ENCODE data around the gene GMDS.
A peak's percentile ranks its signal among the peaks of the same experiment; 100 is the strongest.

GMDS gene

GRCh38 chr6:1609041-1609647 is 636.3 kb downstream of the GMDS start:
- DNase-seq (ENCODE audit: low read depth in 1 of 2, low spot score in 1 of 2) = no peak

GRCh38 chr6:1608222-1609040 is 637.0 kb downstream of the GMDS start:
- DNase-seq (ENCODE audit: low read depth in 1 of 2, low spot score in 1 of 2) = no peak

- DNase-seq (ENCODE audit: low read depth in 1 of 2, low spot score in 1 of 2) = no peak
Measured at GRCh38 chr6:1607516-1608221, 637.7 kb downstream of the GMDS start.

DNA sequence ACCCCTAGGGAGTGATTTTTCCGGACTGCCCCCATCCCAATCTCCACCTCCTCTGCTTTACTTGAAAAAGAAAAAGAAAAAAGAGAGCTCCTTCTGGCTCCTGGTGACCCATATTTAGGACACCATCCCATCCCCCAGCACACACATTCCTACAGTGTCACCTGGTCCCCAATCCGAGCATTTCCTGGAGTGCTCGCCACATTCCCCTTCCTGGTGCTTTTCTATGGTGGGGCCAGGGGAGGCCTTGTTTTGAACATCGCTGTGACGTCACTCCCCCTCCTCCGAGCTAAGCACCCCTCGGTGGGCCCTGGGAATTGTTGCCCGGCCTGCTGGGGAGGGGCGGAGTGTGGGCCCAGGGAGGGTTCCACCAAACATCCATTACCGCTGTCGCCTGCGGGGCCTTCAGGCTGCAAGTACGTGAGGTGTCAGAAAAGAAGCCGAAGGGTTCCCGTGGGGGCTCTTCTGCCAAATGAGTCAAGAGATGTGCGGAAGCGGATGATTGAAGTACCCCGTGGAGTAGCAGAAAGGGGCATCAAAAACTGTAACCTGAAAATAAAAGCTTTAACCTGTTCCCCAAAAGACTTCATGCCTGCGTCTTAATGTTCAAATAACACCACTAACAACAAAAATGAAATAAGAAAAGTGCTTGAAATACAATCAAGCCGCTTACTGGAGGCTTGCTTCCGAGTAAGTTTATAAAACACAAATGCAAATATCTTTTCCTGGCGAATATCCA is 638.5 kb downstream of the GMDS start:
- DNase-seq (ENCODE audit: low read depth in 1 of 2, low spot score in 1 of 2) = no peak

- no peak for DNase-seq (ENCODE audit: low read depth in 1 of 2, low spot score in 1 of 2)
Measured at GRCh38 chr6:1605893-1606779, 639.3 kb downstream of the GMDS start.

DNA sequence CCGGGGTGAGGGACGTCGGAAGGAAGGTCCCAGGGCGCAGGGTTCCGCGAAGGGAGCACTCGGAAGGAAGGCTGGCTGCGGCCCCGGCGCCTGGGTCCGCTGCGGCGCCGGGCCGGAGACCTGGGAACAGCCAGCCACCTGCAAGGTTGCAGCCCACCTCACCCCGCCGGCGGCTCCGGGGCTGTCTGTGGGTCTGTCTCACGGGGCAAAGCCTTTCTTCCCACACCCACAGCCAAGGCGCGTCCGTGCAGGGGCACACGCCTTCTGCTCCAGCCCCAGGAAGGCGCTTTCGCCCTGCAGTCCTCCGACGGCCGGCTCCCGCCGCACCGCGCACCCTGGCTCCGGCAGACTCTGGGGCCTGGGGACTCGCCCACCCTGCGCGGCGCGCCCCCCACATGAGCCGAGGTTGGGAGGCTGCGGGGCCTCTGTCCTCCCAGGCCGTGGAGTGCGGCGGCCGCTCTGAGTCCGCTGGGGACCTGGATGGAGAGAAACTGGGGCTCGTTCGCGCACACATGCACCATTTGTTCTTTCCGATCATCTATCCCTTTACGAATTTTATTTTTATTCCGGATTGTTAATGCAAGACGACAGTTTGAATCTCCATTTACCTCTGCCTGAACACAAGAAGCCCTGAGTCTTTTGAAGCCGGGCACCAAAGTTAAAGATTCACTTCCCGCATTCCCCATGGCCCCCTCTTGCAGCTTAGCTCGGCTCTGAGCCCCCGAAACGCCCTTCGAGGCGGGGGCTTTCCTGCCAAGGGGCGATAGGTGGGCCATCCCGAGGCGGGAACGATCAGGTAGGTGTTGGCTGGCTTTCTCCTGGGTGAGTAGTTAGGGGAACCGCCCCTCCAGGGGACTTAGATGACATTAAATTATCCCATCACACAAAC is 640.2 kb downstream of the GMDS start:
- no peak for DNase-seq (ENCODE audit: low read depth in 1 of 2, low spot score in 1 of 2)

DNA sequence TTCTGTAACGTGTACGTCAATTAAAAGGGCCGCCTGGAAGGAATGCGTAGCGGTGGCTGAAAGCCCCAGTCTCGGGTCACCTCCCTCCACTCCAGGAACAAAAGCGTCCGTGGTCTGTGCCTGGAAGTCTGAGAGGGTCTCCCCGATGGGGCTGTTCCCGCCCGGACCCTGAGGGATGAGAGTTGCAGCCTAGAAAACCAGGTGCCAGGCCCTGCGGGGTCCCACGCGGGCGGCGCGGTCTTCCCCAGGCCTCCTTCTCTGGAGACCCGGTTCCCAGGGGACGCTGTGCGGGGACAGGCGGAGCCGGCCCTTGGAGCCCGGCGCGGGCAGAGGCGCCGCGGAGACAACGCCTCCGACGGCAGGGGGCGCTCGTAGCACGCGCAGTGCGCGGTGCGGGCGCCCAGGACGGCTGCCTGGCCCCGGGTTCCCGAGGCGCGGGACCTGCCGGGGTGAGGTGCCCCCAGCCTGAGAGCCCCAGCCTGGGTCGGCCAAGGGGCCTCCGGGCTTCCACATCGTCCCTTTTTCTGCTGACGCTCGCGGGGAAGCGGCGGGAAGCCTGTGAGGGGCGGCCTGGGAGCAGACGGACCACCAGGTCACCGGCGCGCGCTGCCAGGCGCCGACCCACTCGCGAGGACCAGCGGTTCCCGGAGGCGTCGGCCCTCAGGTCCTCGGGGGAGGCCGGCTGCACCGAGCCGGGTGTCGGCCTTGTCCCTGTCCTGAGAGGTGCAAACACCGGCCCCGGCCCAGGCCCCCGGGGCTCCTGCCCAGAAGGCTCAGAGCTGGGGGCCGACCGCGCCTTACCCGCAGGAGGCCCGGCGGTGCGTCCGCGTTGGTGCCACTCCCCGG is 641.0 kb downstream of the GMDS start:
- peak; percentile 43 to 67 for DNase-seq (ENCODE audit: low read depth in 1 of 2, low spot score in 1 of 2)

DNA sequence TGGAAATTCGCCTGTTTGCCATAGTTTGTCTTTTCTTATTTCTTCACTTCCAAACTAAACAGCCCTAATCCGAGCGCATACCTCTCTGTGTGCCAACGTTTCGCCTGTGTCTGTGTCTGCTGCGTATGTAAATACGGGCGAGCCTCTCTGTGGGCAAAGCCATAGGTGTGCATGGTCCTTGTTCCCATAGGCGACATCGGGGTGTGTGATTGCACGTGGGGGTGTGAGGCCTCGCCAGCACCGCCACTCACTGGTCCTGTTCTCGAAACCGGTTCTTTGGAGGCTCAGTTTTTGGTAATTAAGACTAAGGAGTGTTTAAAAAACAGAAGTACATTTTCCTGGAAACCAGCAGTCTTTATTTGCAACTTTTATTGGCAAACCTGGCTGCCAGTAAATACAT is 641.7 kb downstream of the GMDS start:
- DNase-seq (ENCODE audit: low read depth in 1 of 2, low spot score in 1 of 2) = no peak

DNA sequence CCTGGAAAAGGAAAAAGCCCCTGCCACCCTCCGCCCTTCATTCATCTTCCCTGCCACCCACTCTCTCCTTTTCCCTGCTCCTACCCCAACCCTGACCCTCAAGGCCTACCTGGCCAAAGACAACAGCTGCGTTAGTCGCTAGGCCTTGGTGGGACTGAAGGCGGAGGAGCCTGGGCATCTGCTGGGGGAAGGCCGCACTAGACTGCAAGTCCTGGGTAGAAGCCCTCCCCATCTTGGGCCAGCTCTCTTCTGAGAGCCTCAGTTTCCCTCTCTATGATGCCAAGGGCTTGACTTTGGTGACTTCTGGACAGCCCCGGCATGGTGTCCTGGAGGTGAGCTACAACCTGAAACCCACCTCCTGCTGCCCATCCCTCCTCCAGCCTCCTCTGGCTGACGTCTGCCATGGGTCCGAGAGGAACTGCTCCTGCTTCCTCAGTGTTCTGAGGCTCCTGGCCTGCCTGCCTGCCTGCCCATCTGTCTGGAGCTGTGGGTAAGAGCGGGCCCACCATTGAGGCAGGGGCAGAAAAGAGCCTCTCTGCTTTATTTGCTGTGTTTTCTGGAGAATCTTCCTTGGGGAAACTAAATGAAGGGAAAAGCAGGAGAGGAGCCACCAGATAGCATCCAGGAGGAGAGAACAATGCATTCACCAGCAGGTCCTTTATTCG is 643.2 kb downstream of the GMDS start:
- no peak for DNase-seq (ENCODE audit: low read depth in 1 of 2, low spot score in 1 of 2)

- no peak for DNase-seq (ENCODE audit: low read depth in 1 of 2, low spot score in 1 of 2)
Measured at GRCh38 chr6:1601158-1602048, 644.0 kb downstream of the GMDS start.

DNA sequence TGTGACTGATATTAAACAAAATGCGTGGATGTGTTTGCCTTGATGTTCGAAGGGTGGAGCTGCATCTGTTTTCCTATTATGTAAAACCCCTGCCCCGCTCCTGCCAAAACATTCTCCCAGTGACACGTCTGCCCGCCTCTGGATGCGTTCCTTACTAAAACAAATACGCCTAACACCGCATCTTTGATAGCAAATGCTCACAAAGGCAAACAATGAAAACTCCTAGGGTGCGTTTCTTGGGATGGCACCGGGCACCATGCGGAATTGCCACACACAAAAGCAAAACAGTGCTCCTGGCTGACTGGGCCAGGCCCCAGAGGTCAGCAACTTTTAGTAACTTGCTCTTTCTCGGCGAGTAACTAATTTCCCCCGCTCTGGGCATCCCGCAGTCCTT is 644.6 kb downstream of the GMDS start:
- no peak for DNase-seq (ENCODE audit: low read depth in 1 of 2, low spot score in 1 of 2)

- DNase-seq (ENCODE audit: low read depth in 1 of 2, low spot score in 1 of 2) = no peak
Measured at GRCh38 chr6:1600063-1600763, 645.2 kb downstream of the GMDS start.

DNA sequence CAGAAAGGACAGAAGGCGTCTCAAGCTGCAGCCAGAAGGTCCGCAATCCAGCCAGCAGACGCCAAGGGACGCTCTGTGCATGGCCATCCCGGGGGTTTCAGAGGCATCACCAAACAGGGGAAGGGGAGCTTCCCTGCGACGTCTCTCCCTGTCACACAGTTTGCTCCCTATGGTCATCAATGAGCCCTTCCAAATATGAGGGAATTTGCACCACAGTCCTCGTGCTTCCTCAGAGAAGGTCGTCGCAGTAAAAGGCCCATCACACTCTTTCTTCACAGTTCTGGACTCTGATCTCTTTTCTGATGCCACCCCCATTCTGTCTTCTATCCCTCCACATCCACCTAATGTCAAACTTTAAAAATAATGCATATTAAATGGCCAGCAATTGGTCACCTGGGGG is 645.9 kb downstream of the GMDS start:
- no peak for DNase-seq (ENCODE audit: low read depth in 1 of 2, low spot score in 1 of 2)

DNA sequence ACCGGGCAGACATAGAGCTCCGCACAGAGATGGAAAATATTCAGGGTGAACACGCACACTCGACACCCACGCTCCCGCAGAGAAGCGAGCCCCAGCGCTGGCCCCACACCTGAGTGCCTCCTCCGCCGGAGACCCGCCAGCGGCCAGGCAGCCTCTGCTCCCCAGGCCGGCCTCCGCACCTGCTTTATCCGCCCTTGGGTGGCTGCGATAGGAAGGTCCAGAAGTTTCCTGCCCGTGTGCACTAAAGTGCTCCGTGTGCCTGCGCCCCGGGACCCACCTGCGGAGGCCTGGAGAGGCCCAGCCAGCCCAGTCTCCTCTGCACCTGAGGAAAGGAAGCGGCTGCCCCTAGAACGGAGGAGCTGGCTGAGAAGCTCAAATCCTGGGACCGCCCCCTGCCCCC is 646.5 kb downstream of the GMDS start:
- DNase-seq (ENCODE audit: low read depth in 1 of 2, low spot score in 1 of 2) = no peak

- DNase-seq (ENCODE audit: low read depth in 1 of 2, low spot score in 1 of 2) = no peak
Measured at GRCh38 chr6:1598433-1598832, 647.0 kb downstream of the GMDS start.

GRCh38 chr6:1597924-1598323 is 647.5 kb downstream of the GMDS start:
- no peak for DNase-seq (ENCODE audit: low read depth in 1 of 2, low spot score in 1 of 2)
